H1 (cell line): Measurements from ENCODE around the gene VAMP4. TPM values are rescaled to one million over a fixed set of nuclear protein-coding genes. Genes with fewer than 3 reads are reported as not detected.

Experiments used
- CTCF ChIA-PET: fragments of 300-600 bp; sonication (Branson Sonifier 250); formaldehyde crosslinking; loops from one replicate; lab custom pipeline; 2021; ENCODE audit not compliant: partially characterized antibody; lab: Charles Lee
- POLR2A ChIA-PET: fragments of 300-600 bp; sonication (Branson Sonifier 250); formaldehyde crosslinking; loops from one replicate; lab custom pipeline; 2021; ENCODE audit warnings: inconsistent platforms; ENCODE audit not compliant: partially characterized antibody; lab: Charles Lee
- DNase-seq, 2 experiments: peaks; one replicate each; pipeline versions ENCODE4 v3.0.0 to v3.0.0-alpha.2; 2010 to 2022; ENCODE audit warnings: low spot score in 2 of 2, low read depth in 1 of 2, mixed read lengths in 1 of 2
- FAIRE-seq: peaks from 2 replicates; lab custom pipeline; 2011; peaks lifted over from hg19 to GRCh38; lab: Jason Lieb, UNC
- H2AFZ ChIP-seq: 2 replicates; pipeline ENCODE4 v1.8.1; 2012; ENCODE audit warnings: low read length, inconsistent platforms
- H2AK5ac ChIP-seq: 2 replicates; pipeline ENCODE4 v1.6.1; 2013; ENCODE audit warnings: low read depth, low read length
- H2BK120ac ChIP-seq: replicated peaks from 2 replicates; pipeline ENCODE3; 2013; ENCODE audit warnings: low read depth, low read length, inconsistent platforms
- H2BK12ac ChIP-seq: 2 replicates; pipeline ENCODE4 v1.6.1; 2013; ENCODE audit warnings: low read depth, low read length
- H2BK15ac ChIP-seq: 2 replicates; pipeline ENCODE4 v1.6.1; 2013; ENCODE audit warnings: low read length
- H2BK20ac ChIP-seq: 2 replicates; pipeline ENCODE4 v1.6.1; 2013; ENCODE audit warnings: low read length
- H2BK5ac ChIP-seq: 2 replicates; pipeline ENCODE4 v1.6.1; 2013; ENCODE audit warnings: low read depth, low read length
- H3K14ac ChIP-seq: 2 replicates; pipeline ENCODE4 v1.6.1; 2013; ENCODE audit warnings: inconsistent platforms; ENCODE audit not compliant: insufficient read length
- H3K18ac ChIP-seq: 2 replicates; pipeline ENCODE4 v1.6.1; 2013; ENCODE audit warnings: low read length; ENCODE audit errors: extremely low read depth
- H3K23ac ChIP-seq: 2 replicates; pipeline ENCODE4 v1.6.1; 2013; ENCODE audit warnings: inconsistent platforms; ENCODE audit not compliant: insufficient read length
- H3K23me2 ChIP-seq: 2 replicates; pipeline ENCODE4 v1.6.1; 2013; ENCODE audit warnings: low read depth, low read length
- H3K27ac ChIP-seq: 2 replicates; pipeline ENCODE4 v1.6.1; 2011; ENCODE audit warnings: low read depth, low read length, inconsistent platforms
- H3K27me3 ChIP-seq, 4 experiments: replicated peaks in 1 of 4; 1 replicate in 1 of 4; 2 replicates in 3 of 4; pipeline versions ENCODE4 v1.6.1 to v1.8.1; 2011 to 2013; ENCODE audit warnings: low read length in 3 of 4, mild to moderate bottlenecking in 3 of 4, inconsistent platforms in 2 of 4, mixed read lengths in 2 of 4, moderate library complexity in 1 of 4; ENCODE audit not compliant: control insufficient read depth in 3 of 4, insufficient read depth in 3 of 4; ENCODE audit errors: extremely low read depth in 1 of 4
- H3K36me3 ChIP-seq, 4 experiments: 2 replicates each; pipeline versions ENCODE4 v1.6.1 to v1.8.1; 2011 to 2013; ENCODE audit warnings: mild to moderate bottlenecking in 4 of 4, low read length in 3 of 4, moderate library complexity in 2 of 4, control low read depth in 1 of 4, inconsistent platforms in 1 of 4; ENCODE audit not compliant: insufficient read depth in 4 of 4, control insufficient read depth in 2 of 4
- H3K4ac ChIP-seq: replicated peaks from 2 replicates; pipeline ENCODE3; 2013; ENCODE audit warnings: low read length, low read depth, mixed read lengths, inconsistent platforms; ENCODE audit not compliant: insufficient read length
- H3K4me1 ChIP-seq, 4 experiments: replicated peaks in 1 of 4; 1 replicate in 1 of 4; 2 replicates in 3 of 4; pipeline versions ENCODE4 v1.6.1 to v1.8.1; 2011 to 2013; ENCODE audit warnings: low read length in 3 of 4, inconsistent platforms in 2 of 4, mixed read lengths in 1 of 4; ENCODE audit not compliant: insufficient read depth in 4 of 4, control insufficient read depth in 3 of 4
- H3K4me2 ChIP-seq, 2 experiments: 2 replicates each; pipeline versions ENCODE4 v1.6.1 to v1.8.1; 2011 to 2013; ENCODE audit warnings: low read depth in 2 of 2, low read length in 2 of 2, control low read depth in 1 of 2, inconsistent platforms in 1 of 2, mild to moderate bottlenecking in 1 of 2; ENCODE audit not compliant: insufficient read depth in 1 of 2
- H3K4me3 ChIP-seq, 4 experiments: fragments of 200-600, 300-600 bp in 1 of 4; sonication (generic), shearing (Covaris generic), sonication (Bioruptor Twin) in 1 of 4; 2 replicates each; pipeline versions ENCODE4 v1.5.1 to v1.8.1; 2011 to 2016; ENCODE audit warnings: low read length in 4 of 4, low read depth in 3 of 4, control low read depth in 2 of 4, inconsistent platforms in 2 of 4, mild to moderate bottlenecking in 2 of 4, mixed read lengths in 1 of 4, moderate library complexity in 1 of 4; ENCODE audit not compliant: insufficient read depth in 2 of 4; ENCODE audit errors: extremely low read depth in 1 of 4
- H3K56ac ChIP-seq: replicated peaks from 2 replicates; pipeline ENCODE3; 2013; ENCODE audit warnings: low read depth, mild to moderate bottlenecking, mixed read lengths, low read length, inconsistent platforms; ENCODE audit not compliant: insufficient read length
- H3K79me1 ChIP-seq: 2 replicates; pipeline ENCODE4 v1.6.1; 2013; ENCODE audit warnings: low read depth, low read length, control low read depth
- H3K79me2 ChIP-seq, 2 experiments: 2 replicates each; pipeline versions ENCODE4 v1.6.1 to v1.8.1; 2012 to 2013; ENCODE audit warnings: low read length in 2 of 2, mild to moderate bottlenecking in 2 of 2, inconsistent platforms in 1 of 2; ENCODE audit not compliant: insufficient read depth in 2 of 2, control insufficient read depth in 1 of 2
- H3K9ac ChIP-seq, 4 experiments: replicated peaks in 1 of 4; 1 replicate in 1 of 4; 2 replicates in 3 of 4; pipeline versions ENCODE4 v1.6.1 to v1.8.1; 2011 to 2013; ENCODE audit warnings: low read depth in 3 of 4, low read length in 3 of 4, control low read depth in 2 of 4, mild to moderate bottlenecking in 2 of 4, moderate library complexity in 2 of 4, inconsistent platforms in 1 of 4; ENCODE audit errors: extremely low read depth in 1 of 4
- H3K9me3 ChIP-seq, 2 experiments: 2 replicates each; pipeline versions ENCODE4 v1.6.1 to v1.8.1; 2012 to 2013; ENCODE audit warnings: mild to moderate bottlenecking in 2 of 2, moderate library complexity in 2 of 2, control low read depth in 1 of 2, inconsistent platforms in 1 of 2, low read depth in 1 of 2, low read length in 1 of 2, mixed read lengths in 1 of 2; ENCODE audit not compliant: insufficient read depth in 2 of 2
- H4K20me1 ChIP-seq, 2 experiments: replicated peaks in 1 of 2; 2 replicates each; pipeline versions ENCODE3 to v1.8.1; 2011 to 2013; ENCODE audit warnings: inconsistent platforms in 2 of 2, low read length in 2 of 2, mild to moderate bottlenecking in 1 of 2; ENCODE audit not compliant: insufficient read depth in 2 of 2, control insufficient read depth in 1 of 2
- H4K5ac ChIP-seq: 2 replicates; pipeline ENCODE4 v1.6.1; 2013; ENCODE audit warnings: low read length, low read depth, mixed read lengths, inconsistent platforms; ENCODE audit not compliant: insufficient read length
- H4K8ac ChIP-seq: 2 replicates; pipeline ENCODE4 v1.8.0; 2013; ENCODE audit warnings: mild to moderate bottlenecking, moderate library complexity, low read length, inconsistent platforms; ENCODE audit not compliant: insufficient read depth; ENCODE audit errors: extremely low read depth
- H4K91ac ChIP-seq: replicated peaks from 2 replicates; pipeline ENCODE3; 2013; ENCODE audit warnings: low read length, mixed read lengths, inconsistent platforms; ENCODE audit not compliant: insufficient read length
- BRCA1 ChIP-seq: IDR thresholded peaks from 2 replicates; pipeline ENCODE4 v1.6.1; 2012; ENCODE audit warnings: low read depth, low read length, improper control_type of control experiment
- FOSL1 ChIP-seq: IDR thresholded peaks from 2 replicates; pipeline ENCODE4 v1.6.1; 2011; ENCODE audit warnings: mild to moderate bottlenecking, low read depth, low read length, moderate library complexity; ENCODE audit not compliant: insufficient read depth
- JUN ChIP-seq: IDR thresholded peaks from 2 replicates; pipeline ENCODE4 v1.6.1; 2011; ENCODE audit warnings: low read depth, mild to moderate bottlenecking, improper control_type of control experiment, low read length
- KDM1A ChIP-seq: fragments of 200-600, 300-600 bp; sonication (generic); IDR thresholded peaks from 2 replicates; pipeline ENCODE4 v1.7.1; 2016; ENCODE audit warnings: mild to moderate bottlenecking, low read length, borderline replicate concordance
- RAD21 ChIP-seq, 2 experiments: IDR thresholded peaks in 1 of 2; conservative IDR thresholded peaks in 1 of 2; 2 replicates each; pipeline ENCODE4 v1.6.1; 2011; ENCODE audit warnings: low read depth in 2 of 2, low read length in 2 of 2, improper control_type of control experiment in 1 of 2, inconsistent platforms in 1 of 2, mild to moderate bottlenecking in 1 of 2, moderate library complexity in 1 of 2
- RBBP5 ChIP-seq: IDR thresholded peaks from 2 replicates; pipeline ENCODE4 v1.7.1; 2012; ENCODE audit warnings: low read depth, mild to moderate bottlenecking, inconsistent platforms, low read length, moderate library complexity, borderline replicate concordance
- SIN3A ChIP-seq, 2 experiments: IDR thresholded peaks in 1 of 2; conservative IDR thresholded peaks in 1 of 2; 2 replicates each; pipeline ENCODE4 v1.6.1; 2011 to 2012; ENCODE audit warnings: low read length in 2 of 2, improper control_type of control experiment in 1 of 2, low read depth in 1 of 2, mild to moderate bottlenecking in 1 of 2
- SIX5 ChIP-seq: IDR thresholded peaks from 2 replicates; pipeline ENCODE4 v1.6.1; 2011; ENCODE audit warnings: mild to moderate bottlenecking, low read depth, low read length
- SUZ12 ChIP-seq: fragments of 200-600 bp; sonication (generic); IDR thresholded peaks from 2 replicates; pipeline ENCODE4 v1.6.1; 2012; ENCODE audit warnings: mild to moderate bottlenecking, inconsistent platforms, low read length, moderate library complexity, mixed read lengths
- TAF7 ChIP-seq: optimal IDR thresholded peaks from 2 replicates; pipeline ENCODE3; 2011; ENCODE audit warnings: low read depth, mild to moderate bottlenecking, inconsistent platforms, low read length, moderate library complexity, borderline replicate concordance
- TCF12 ChIP-seq: IDR thresholded peaks from 2 replicates; pipeline ENCODE4 v1.6.1; 2011; ENCODE audit warnings: low read depth, mild to moderate bottlenecking, low read length
- ZNF274 ChIP-seq: IDR thresholded peaks from 2 replicates; pipeline ENCODE4 v1.7.0; 2012; ENCODE audit warnings: low read length, borderline replicate concordance; ENCODE audit errors: extremely low read depth
- WGBS, 2 experiments: shearing (Covaris generic) in 1 of 2; methylation state at CpG; one replicate each; pipeline versions ENCODE4 v1.1.6 to v1.1.7; 2013 to 2015; ENCODE audit warnings: low lambda C conversion rate in 2 of 2, mixed read lengths in 2 of 2, inconsistent platforms in 1 of 2, low coverage in 1 of 2, missing lambda C conversion rate in 1 of 2; ENCODE audit not compliant: insufficient replicate concordance in 2 of 2, insufficient coverage in 1 of 2, insufficient read length in 1 of 2; ENCODE audit errors: extremely low coverage in 1 of 2, missing lambda C conversion rate in 1 of 2; 5-methylcytosine and 5-hydroxymethylcytosine counted together
- polyA plus RNA-seq, 7 experiments: library from polyadenylated mRNA; depleted of rRNA in 3 of 7; stranded (reverse) in 5 of 7; unstranded in 2 of 7; fragments of >200 nt in 5 of 7; fragments of 200-250 nt in 2 of 7; gene quantifications; 1 replicate in 5 of 7; 2 replicates in 1 of 7; 4 replicates in 1 of 7; pipeline versions ENCODE4 v1.2.1 to v1.2.3, GENCODE V29; 2011 to 2013; ENCODE audit warnings: missing spikeins in 2 of 7, mixed read lengths in 2 of 7
- total RNA-seq: library from RNA; stranded (reverse); fragmentation: NEBNext Ultra II Directional; extraction: Animal tissue kit (Norgen Biotek cat#: 25700); gene quantifications from 2 replicates; pipeline ENCODE4 v1.2.1, GENCODE V29; 2021

VAMP4 gene
- total and polyA plus RNA-seq, 2 of the 8 experiments (the other 6 are each of a cell fraction or from before 2014, with no cell fraction given): 1.6 to 13.9 TPM

DNA sequence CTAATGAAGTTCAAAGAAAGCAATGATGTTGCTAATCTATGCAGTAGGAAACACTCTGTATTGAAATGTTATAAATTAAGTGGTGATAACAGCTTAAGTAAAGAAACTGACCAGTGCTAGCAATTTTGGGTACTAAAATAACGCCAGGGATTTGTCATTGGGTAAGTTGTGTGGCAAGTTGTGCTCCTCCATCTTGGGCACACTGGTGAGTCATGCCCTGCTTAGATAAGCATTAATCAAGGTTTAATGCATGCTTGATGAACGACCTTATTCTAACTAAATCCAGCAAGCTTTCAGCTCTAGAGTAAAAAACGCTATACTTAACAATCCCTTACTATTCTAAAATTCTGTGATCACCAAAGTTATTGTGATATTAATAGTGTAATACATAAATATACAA lies 25.2 kb downstream of the VAMP4 start:
- POLR2A ChIA-PET: no interaction called here
- H2BK20ac ChIP-seq: no peak overlapping the region
- H4K20me1 ChIP-seq: no peaks in the 10 kb centered on the region
- no peak overlapping the region for H4K5ac ChIP-seq
- H2BK120ac ChIP-seq: no peak overlapping the region
- no peak for FAIRE-seq
- no peak overlapping the region for H3K56ac ChIP-seq
- H4K8ac ChIP-seq: no peak overlapping the region
- H2BK12ac ChIP-seq: no peak overlapping the region
- H3K27me3 ChIP-seq: no peaks in the 10 kb centered on the region
- H3K79me1 ChIP-seq: no peaks in the 10 kb centered on the region
- H3K18ac ChIP-seq: no peak overlapping the region
- H2BK15ac ChIP-seq: no peak overlapping the region
- H2BK5ac ChIP-seq: no peak overlapping the region
- no peaks in the 10 kb centered on the region for H3K23me2 ChIP-seq
- H3K79me2 ChIP-seq: no peaks in the 10 kb centered on the region
- H3K4ac ChIP-seq: no peak overlapping the region
- H3K4me1 ChIP-seq: no peaks in the 10 kb centered on the region
- H3K9me3 ChIP-seq: no peaks in the 10 kb centered on the region
- H3K4me3 ChIP-seq: no peak overlapping the region
- H2AFZ ChIP-seq: no peak overlapping the region
- WGBS, 2 experiments: 95% methylated on average over 3 of the region's 3 CpGs; no CpG with 5 or more reads in 1 of the 2 experiments
- no peaks in the 10 kb centered on the region for H3K36me3 ChIP-seq
- no peak overlapping the region for H3K4me2 ChIP-seq
- no peak overlapping the region for H4K91ac ChIP-seq
- no peak for DNase-seq
- no peak overlapping the region for H3K14ac ChIP-seq
- TF ChIP-seq FOSL1 (no peak), RAD21 (IDR thresholded peaks at IDR 0.05 in 1 of 2, conservative IDR thresholded peaks at IDR 0.05 in 1 of 2; ENCODE audit: low read depth in 2 of 2, low read length in 2 of 2) (no peak), ZNF274 (no peak), TAF7 (no peak), SIX5 (no peak), SIN3A (conservative IDR thresholded peaks at IDR 0.05 in 1 of 2, IDR thresholded peaks at IDR 0.05 in 1 of 2; ENCODE audit: low read depth in 1 of 2, low read length in 2 of 2) (no peak), KDM1A (no peak), BRCA1 (no peak), TCF12 (no peak), RBBP5 (no peak), SUZ12 (no peak), JUN (no peak)
- no peak overlapping the region for H3K23ac ChIP-seq
- no peak overlapping the region for H2AK5ac ChIP-seq
- CTCF ChIA-PET: interaction anchor here (0.8 to 6.9 kb wide), 16 partner anchors 12 to 842 kb away, joined by 3 to 66 read pairs (median 6); partner anchors contain the start of gene MYOC
- H3K9ac ChIP-seq: no peak overlapping the region
- H3K27ac ChIP-seq: no peak overlapping the region
